Right ventricle myocardium inferior (tissue), 1 donor: ENCODE data around the gene TRPV3. TPM values are rescaled to one million over a fixed set of nuclear protein-coding genes. Genes with fewer than 3 reads are reported as not detected.
"Not testable (repeated sequence)": the region's sequence is repeated elsewhere in the genome, so short reads cannot be mapped to it uniquely, and the experiment has no call there.

Experiments
- ATAC-seq: fragments of 200-7000 bp; cut with Tn5 transposase; one replicate; pipeline ENCODE4 v1.9.1; 2020; ENCODE audit warnings: mild to moderate bottlenecking, moderate library complexity
- DNase-seq: peaks from one replicate; pipeline ENCODE4 v3.0.0; 2021; ENCODE audit errors: missing footprints
- intact Hi-C: fragments of 100-400 bp; cut with DNase I; formaldehyde crosslinking; loops from one replicate; pipeline ENCODE4 v1.11.0; 2022
- total RNA-seq: library from RNA; stranded (reverse); fragmentation: NEBNext Ultra II Directional; extraction: Animal tissue kit (Norgen Biotek cat#: 25700); gene quantifications from one replicate; pipeline ENCODE4 v1.2.1, GENCODE V29; 2021
- donor health status: DM: no; HTN: yes; CAD: no; lungs with severe emphysema.

The TRPV3 gene
- total RNA-seq, 1 donor from 2014 or later = 0.84 TPM

GRCh38 chr17:3531266-3532101, 26.1 kb downstream of the TRPV3 start:
- intact Hi-C loops = no loop called here
- peak; percentile 11 for ATAC-seq
- no peak for DNase-seq

GRCh38 chr17:3529817-3530741, 27.5 kb downstream of the TRPV3 start:
- DNase-seq = peak; percentile 89
- peak; percentile 96 for ATAC-seq
- intact Hi-C loops = loop anchor here (1.0 kb wide), 1 partner anchor 17 kb away; no protein-coding TSS in a partner anchor

GRCh38 chr17:3528880-3529511, 28.6 kb downstream of the TRPV3 start:
- intact Hi-C loops = no loop called here
- no peak for DNase-seq
- ATAC-seq = no peak

- intact Hi-C loops = no loop called here
- no peak for ATAC-seq
- no peak for DNase-seq
These were observed 29.2 kb downstream of the TRPV3 start for GRCh38 chr17:3528403-3528851.

GRCh38 chr17:3527896-3528295, 29.7 kb downstream of the TRPV3 start:
- DNase-seq (no peak), ATAC-seq (no peak)
- intact Hi-C loops = no loop called here

GRCh38 chr17:3527468-3527867, 30.1 kb downstream of the TRPV3 start:
- ATAC-seq (no peak), DNase-seq (no peak)
- intact Hi-C loops = no loop called here

GRCh38 chr17:3526971-3527370, 30.6 kb downstream of the TRPV3 start:
- intact Hi-C loops = no loop called here

GRCh38 chr17:3526491-3526890, 31.1 kb downstream of the TRPV3 start:
- ATAC-seq (no peak), DNase-seq (no peak)
- intact Hi-C loops = no loop called here

More at GRCh38 chr17:3526971-3527370, 30.6 kb downstream of the TRPV3 start:
- DNase-seq (no peak), ATAC-seq (no peak)

GRCh38 chr17:3524024-3524423, 33.6 kb downstream of the TRPV3 start:
- intact Hi-C loops = no loop called here
- no peak for DNase-seq
- no peak for ATAC-seq

- ATAC-seq, DNase-seq, intact Hi-C loops: not testable (repeated sequence)
These were observed 38.1 kb downstream of the TRPV3 start for GRCh38 chr17:3519472-3519871.

- ATAC-seq = no peak
- intact Hi-C loops = no loop called here
- DNase-seq = no peak
These were observed 42.7 kb downstream of the TRPV3 start for GRCh38 chr17:3514873-3515272.

- DNase-seq, ATAC-seq, intact Hi-C loops: not testable (repeated sequence)
These were observed 43.4 kb downstream of the TRPV3 start for GRCh38 chr17:3514167-3514566.

- ATAC-seq = peak; percentile 3
- no peak for DNase-seq
- intact Hi-C loops = loop anchor here (1.0 kb wide), 1 partner anchor 17 kb away; no protein-coding TSS in a partner anchor
These were observed 44.1 kb downstream of the TRPV3 start for GRCh38 chr17:3513305-3514035.

- ATAC-seq = peak; percentile 96
- DNase-seq = peak; percentile 89
- intact Hi-C loops = loop anchor here (1.0 kb wide), 1 partner anchor 18 kb away; no protein-coding TSS in a partner anchor
These were observed 45.0 kb downstream of the TRPV3 start for GRCh38 chr17:3512505-3513171.

- peak; percentile 47 for ATAC-seq
- intact Hi-C loops = no loop called here
- DNase-seq = no peak
These were observed 45.6 kb downstream of the TRPV3 start for GRCh38 chr17:3511852-3512504.

GRCh38 chr17:3510090-3510489, 47.5 kb downstream of the TRPV3 start:
- no peak for ATAC-seq
- intact Hi-C loops = no loop called here

GRCh38 chr17:3507869-3508268, 49.7 kb downstream of the TRPV3 start:
- DNase-seq = no peak
- no peak for ATAC-seq
- intact Hi-C loops = no loop called here

More at GRCh38 chr17:3510090-3510489, 47.5 kb downstream of the TRPV3 start:
- DNase-seq = no peak
